K562 (cell line): ENCODE results near the gene SIGLEC1. TPM values are rescaled to one million over a fixed set of nuclear protein-coding genes. Genes with fewer than 3 reads are reported as not detected.

ENCODE experiments used
- ATAC-seq: fragments of 200-7000 bp; cut with Tn5 transposase; 3 replicates; pipeline ENCODE4 v1.9.1; 2020; ENCODE audit warnings: moderate library complexity
- BruUV-seq: library from RNA; stranded (reverse); fragments of 400-500 nt; replicated peaks from 2 replicates; lab custom pipeline; 2021; lab: Mats Ljungman, UMichigan
- CTCF ChIA-PET: fragments of 300-600 bp; formaldehyde crosslinking; extraction: SDS; loops from one replicate; lab custom pipeline; 2021; ENCODE audit warnings: low intra/inter-chr PET ratio; lab: Yijun Ruan, JAX
- POLR2A ChIA-PET: fragments of 300-600, 350-650 bp; sonication (Branson Sonifier 250); formaldehyde crosslinking; extraction: SDS; loops from one replicate; lab custom pipeline; 2021; ENCODE audit warnings: antibody characterized with exemption, inconsistent platforms; lab: Yijun Ruan, JAX
- DNase-seq, 4 experiments: peaks; one replicate each; pipeline versions ENCODE4 v3.0.0 to v3.0.0-alpha.2; 2011 to 2018; ENCODE audit warnings: low spot score in 3 of 4, mixed read lengths in 3 of 4; ENCODE audit errors: extremely low read depth in 1 of 4
- FAIRE-seq: peaks from 2 replicates; lab custom pipeline; 2011; peaks lifted over from hg19 to GRCh38; lab: Jason Lieb, UNC
- H2AFZ ChIP-seq: 2 replicates; pipeline ENCODE4 v1.6.0; 2011; ENCODE audit warnings: low read depth, low read length, control low read depth, inconsistent platforms
- H3K27ac ChIP-seq: fragments of 200-600 bp; 3 replicates; pipeline ENCODE4 v1.8.0; 2011; ENCODE audit warnings: low read depth, mild to moderate bottlenecking, control low read depth, inconsistent platforms, low read length, moderate library complexity, mixed read lengths; ENCODE audit errors: extremely low read depth
- H3K27me3 ChIP-seq, 2 experiments: fragments of 300-600 bp in 1 of 2; 2 replicates in 1 of 2; 3 replicates in 1 of 2; pipeline versions ENCODE4 v1.6.0 to v1.8.0; 2011; ENCODE audit warnings: inconsistent platforms in 2 of 2, low read length in 2 of 2, mild to moderate bottlenecking in 1 of 2, mixed read lengths in 1 of 2, moderate library complexity in 1 of 2; ENCODE audit not compliant: control insufficient read depth in 2 of 2, insufficient read depth in 2 of 2
- H3K36me3 ChIP-seq: fragments of 300-600 bp; 3 replicates; pipeline ENCODE4 v1.8.0; 2011; ENCODE audit warnings: mild to moderate bottlenecking, low read length, inconsistent platforms; ENCODE audit not compliant: control insufficient read depth, insufficient read depth
- H3K4me1 ChIP-seq, 2 experiments: fragments of 200-600 bp in 1 of 2; replicated peaks in 1 of 2; 2 replicates in 1 of 2; 3 replicates in 1 of 2; pipeline versions ENCODE4 v1.5.1 to v1.8.0; 2011; ENCODE audit warnings: inconsistent platforms in 2 of 2, low read length in 2 of 2, mild to moderate bottlenecking in 1 of 2, mixed read lengths in 1 of 2, moderate library complexity in 1 of 2; ENCODE audit not compliant: control insufficient read depth in 2 of 2, insufficient read depth in 2 of 2
- H3K4me2 ChIP-seq: 2 replicates; pipeline ENCODE4 v1.6.1; 2011; ENCODE audit warnings: low read length, control low read depth, inconsistent platforms, mixed read lengths; ENCODE audit not compliant: insufficient read depth
- H3K4me3 ChIP-seq: fragments of 200-600 bp; sonication (generic), shearing (Covaris generic); 2 replicates; pipeline ENCODE4 v1.5.1; 2016; ENCODE audit warnings: control low read depth, inconsistent platforms
- H3K79me2 ChIP-seq: fragments of 200-600 bp; 3 replicates; pipeline ENCODE4 v1.8.0; 2011; ENCODE audit warnings: low read length, inconsistent platforms; ENCODE audit not compliant: control insufficient read depth, insufficient read depth
- H3K9ac ChIP-seq, 2 experiments: 2 replicates each; pipeline versions ENCODE4 v1.6.0 to v1.6.1; 2011; ENCODE audit warnings: low read depth in 2 of 2, low read length in 2 of 2, control low read depth in 1 of 2, inconsistent platforms in 1 of 2, mild to moderate bottlenecking in 1 of 2, mixed read lengths in 1 of 2; ENCODE audit not compliant: insufficient read depth in 1 of 2
- H3K9me1 ChIP-seq: one replicate; pipeline ENCODE4 v1.6.0; 2011; ENCODE audit warnings: inconsistent platforms, mild to moderate bottlenecking, low read length, moderate library complexity; ENCODE audit not compliant: control insufficient read depth, insufficient read depth
- H3K9me3 ChIP-seq: replicated peaks from 2 replicates; pipeline ENCODE4 v1.5.1; 2011; ENCODE audit warnings: low read depth, low read length, inconsistent platforms; ENCODE audit not compliant: control insufficient read depth, insufficient read depth
- H4K20me1 ChIP-seq: replicated peaks from 2 replicates; pipeline ENCODE4 v1.6.1; 2011; ENCODE audit warnings: low read length, inconsistent platforms, mixed read lengths; ENCODE audit not compliant: control insufficient read depth, insufficient read depth
- REST ChIP-seq, 2 experiments: fragments of 450-650 bp; formaldehyde crosslinking in 1 of 2; IDR thresholded peaks; 2 replicates each; pipeline versions ENCODE4 v1.4.0 to v1.6.1; 2014 to 2020; ENCODE audit warnings: mild to moderate bottlenecking in 2 of 2, borderline replicate concordance in 1 of 2, low read depth in 1 of 2
- SMAD2 ChIP-seq: fragments of 150-350 bp; IDR thresholded peaks from 2 replicates; pipeline ENCODE4 v1.6.1; 2014; ENCODE audit warnings: low read depth, mild to moderate bottlenecking, low read length
- WGBS: fragments of 100-300 bp; shearing (Covaris generic); methylation state at CpG from one replicate; pipeline ENCODE4 v1.1.6; 2016; ENCODE audit warnings: low coverage, mixed read lengths; ENCODE audit not compliant: insufficient coverage; ENCODE audit errors: missing lambda C conversion rate; 5-methylcytosine and 5-hydroxymethylcytosine counted together
- in situ Hi-C: fragments of 300-500 bp; cut with MboI; formaldehyde crosslinking; loops from 4 replicates; pipeline ENCODE4 v1.15.0; 2018; ENCODE audit warnings: inconsistent platforms, mixed read lengths
- intact Hi-C: fragments of 100-400 bp; cut with micrococcal nuclease; formaldehyde crosslinking; loops from 2 replicates; pipeline ENCODE4 v1.14.2; 2022
- polyA plus RNA-seq, 8 experiments: library from polyadenylated mRNA; depleted of rRNA in 4 of 8; stranded (reverse) in 5 of 8; unstranded in 3 of 8; fragments of >200 nt; fragmentation: Nextera tagmentation in 2 of 8; fragmentation: Illumina TruSeq in 1 of 8; extraction: Ambion mirVana in 2 of 8; extraction: Trizol in 1 of 8; gene quantifications; 2 replicates each; pipeline versions ENCODE4 v1.2.1 to v1.2.3, GENCODE V29; 2011 to 2014; ENCODE audit warnings: inconsistent platforms in 1 of 8, missing spikeins in 1 of 8
- total RNA-seq, 7 experiments: library from RNA; depleted of rRNA in 6 of 7; stranded (reverse); fragments of >200 nt in 6 of 7; fragmentation: Illumina TruSeq in 2 of 7; extraction: Trizol in 2 of 7; gene quantifications; 2 replicates each; pipeline versions ENCODE4 v1.2.1 to v1.2.3, GENCODE V29; 2011 to 2021; ENCODE audit warnings: low replicate concordance in 1 of 7

Gene SIGLEC1
- total and polyA plus RNA-seq, 9 of the 15 experiments (the other 6 are each of a cell fraction or from before 2014, with no cell fraction given): 0.05 to 0.07 TPM; not detected in 7

DNA sequence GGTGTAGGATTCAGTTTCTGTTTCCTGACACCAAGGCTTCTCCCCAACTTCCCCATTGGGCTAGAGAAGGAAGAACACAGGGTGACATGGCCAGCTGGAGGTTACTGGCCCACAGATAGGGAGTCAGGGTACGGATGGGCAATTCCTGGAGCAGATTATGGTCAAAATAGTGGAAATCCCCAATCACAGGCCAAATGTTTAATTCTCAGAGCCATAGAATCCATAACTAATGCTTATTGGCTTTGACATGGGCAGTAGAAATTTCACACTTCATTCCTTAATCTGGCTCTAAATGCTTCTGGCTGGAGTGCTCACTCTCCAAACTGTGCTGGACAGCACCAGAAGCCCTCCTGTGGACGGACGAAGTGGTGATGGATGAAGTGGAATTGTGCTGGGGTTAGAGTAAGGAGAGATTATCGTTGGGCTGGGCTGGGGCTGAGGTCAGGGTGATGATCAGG, 887 bp downstream of the SIGLEC1 start:
- no peak for FAIRE-seq
- no TSS peak for BruUV-seq
- H3K9me1 ChIP-seq: no peaks in the 10 kb centered on the region
- no peak overlapping the region for H3K4me3 ChIP-seq
- TF ChIP-seq SMAD2: no peak
- TF ChIP-seq REST (IDR thresholded peaks at IDR 0.05; ENCODE audit: borderline replicate concordance): peak; percentile 39
- TF ChIP-seq REST (CRISPR knock-in tag; IDR thresholded peaks at IDR 0.05; ENCODE audit: low read depth): no peak
- TF ChIP-seq, all 486 proteins: peak for 1
- in situ Hi-C loops: loop anchor here (5.0 kb wide), 1 partner anchor 149 kb away; no protein-coding TSS in a partner anchor
- Histone ChIP-seq H3K9ac (no peak overlapping the region), H2AFZ (no peak overlapping the region), H3K27ac (no peak overlapping the region), H3K27me3 (no peaks in the 10 kb centered on the region), H3K9me3 (no peaks in the 10 kb centered on the region), H3K4me1 (peaks cover 0 to 15% of the 10 kb centered on the region in 2 experiments; a peak in 2 of 5 replicates), H3K79me2 (no peaks in the 10 kb centered on the region), H3K4me2 (no peak overlapping the region), H4K20me1 (no peaks in the 10 kb centered on the region), H3K36me3 (no peaks in the 10 kb centered on the region)
- WGBS: 39% methylated on average over 4 of the region's 4 CpGs
- ChIA-PET POLR2A (no interaction called here), CTCF (interaction anchor here (1.2 to 1.8 kb wide), 2 partner anchors 35 to 147 kb away, joined by 3 to 12 read pairs; no protein-coding TSS in a partner anchor)
- ATAC-seq: no peak
- no peak for DNase-seq
- intact Hi-C loops: loop anchor here (1.0 kb wide), 2 partner anchors 35 to 148 kb away; no protein-coding TSS in a partner anchor
